H9 (cell line): ENCODE data around the gene PCGF3. TPM values are rescaled to one million over a fixed set of nuclear protein-coding genes. Genes with fewer than 3 reads are reported as not detected.

ENCODE experiments used
- DNase-seq: peaks from one replicate; pipeline ENCODE4 v3.0.0-alpha.2; 2017
- H2AFZ ChIP-seq: one replicate; pipeline ENCODE4 v1.6.1; 2013; ENCODE audit warnings: mild to moderate bottlenecking, low read length, control low read depth, moderate library complexity
- H2AK5ac ChIP-seq: 2 replicates; pipeline ENCODE4 v1.6.1; 2013; ENCODE audit warnings: low read length, control low read depth, mixed read lengths; ENCODE audit not compliant: insufficient read length
- H2BK120ac ChIP-seq: one replicate; pipeline ENCODE4 v1.6.1; 2013; ENCODE audit warnings: low read depth, mild to moderate bottlenecking, low read length, control low read depth, inconsistent platforms; ENCODE audit not compliant: poor library complexity, severe bottlenecking
- H2BK12ac ChIP-seq: 2 replicates; pipeline ENCODE4 v1.6.1; 2013; ENCODE audit warnings: low read length, control low read depth, mixed read lengths, low read depth; ENCODE audit not compliant: insufficient read length
- H2BK15ac ChIP-seq: 2 replicates; pipeline ENCODE4 v1.6.1; 2013; ENCODE audit warnings: low read depth, low read length, control low read depth
- H2BK20ac ChIP-seq: one replicate; pipeline ENCODE4 v1.6.1; 2013; ENCODE audit warnings: low read depth, mild to moderate bottlenecking, low read length, control low read depth, inconsistent platforms; ENCODE audit not compliant: poor library complexity, severe bottlenecking
- H2BK5ac ChIP-seq: 2 replicates; pipeline ENCODE4 v1.6.1; 2013; ENCODE audit warnings: low read length, control low read depth, mixed read lengths; ENCODE audit not compliant: insufficient read length
- H3K14ac ChIP-seq: 2 replicates; pipeline ENCODE4 v1.6.1; 2013; ENCODE audit warnings: low read length, control low read depth; ENCODE audit not compliant: insufficient read depth
- H3K18ac ChIP-seq: 2 replicates; pipeline ENCODE4 v1.6.1; 2013; ENCODE audit warnings: low read depth, mild to moderate bottlenecking, mixed read lengths, low read length, control low read depth; ENCODE audit not compliant: insufficient read length
- H3K23ac ChIP-seq: 2 replicates; pipeline ENCODE4 v1.6.1; 2013; ENCODE audit warnings: low read length, control low read depth, mixed read lengths, low read depth; ENCODE audit not compliant: insufficient read length
- H3K23me2 ChIP-seq: 2 replicates; pipeline ENCODE4 v1.6.1; 2013; ENCODE audit warnings: low read depth, mild to moderate bottlenecking, mixed read lengths, low read length, control low read depth; ENCODE audit not compliant: insufficient read length, poor library complexity, severe bottlenecking
- H3K27ac ChIP-seq: 2 replicates; pipeline ENCODE4 v1.5.1; 2013; ENCODE audit warnings: low read length, control low read depth, mixed read lengths, low read depth; ENCODE audit not compliant: insufficient read length
- H3K27me3 ChIP-seq: 2 replicates; pipeline ENCODE4 v1.6.1; 2013; ENCODE audit warnings: low read length, control low read depth, inconsistent platforms; ENCODE audit not compliant: insufficient read depth
- H3K4ac ChIP-seq: 2 replicates; pipeline ENCODE4 v1.6.1; 2013; ENCODE audit warnings: low read depth, mild to moderate bottlenecking, control low read depth, inconsistent platforms, low read length, moderate library complexity
- H3K4me1 ChIP-seq: 2 replicates; pipeline ENCODE4 v1.6.1; 2013; ENCODE audit warnings: low read length, control low read depth, inconsistent platforms; ENCODE audit not compliant: insufficient read depth
- H3K4me2 ChIP-seq: 2 replicates; pipeline ENCODE4 v1.6.1; 2013; ENCODE audit warnings: low read length, control low read depth, mixed read lengths; ENCODE audit not compliant: insufficient read length, insufficient read depth
- H3K56ac ChIP-seq: 2 replicates; pipeline ENCODE4 v1.6.1; 2013; ENCODE audit warnings: low read depth, mild to moderate bottlenecking, mixed read lengths, low read length, control low read depth; ENCODE audit not compliant: insufficient read length
- H3K79me1 ChIP-seq: 2 replicates; pipeline ENCODE4 v1.6.1; 2013; ENCODE audit warnings: low read depth, mild to moderate bottlenecking, moderate library complexity, low read length, control low read depth, inconsistent platforms; ENCODE audit not compliant: insufficient read depth, poor library complexity, severe bottlenecking
- H3K79me2 ChIP-seq: 2 replicates; pipeline ENCODE4 v1.6.1; 2013; ENCODE audit warnings: low read length, control low read depth, inconsistent platforms; ENCODE audit not compliant: insufficient read depth
- H3K9ac ChIP-seq: 2 replicates; pipeline ENCODE4 v1.6.1; 2013; ENCODE audit warnings: low read length, control low read depth, mixed read lengths; ENCODE audit not compliant: insufficient read length; ENCODE audit errors: extremely low read depth
- H3K9me3 ChIP-seq: one replicate; pipeline ENCODE4 v1.6.1; 2013; ENCODE audit warnings: low read depth, low read length, inconsistent platforms; ENCODE audit not compliant: control insufficient read depth
- H3T11ph ChIP-seq: one replicate; pipeline ENCODE4 v1.6.1; 2013; ENCODE audit warnings: mild to moderate bottlenecking, low read length, control low read depth, inconsistent platforms
- H4K20me1 ChIP-seq: one replicate; pipeline ENCODE4 v1.6.1; 2013; ENCODE audit not compliant: control insufficient read depth, insufficient read length, insufficient read depth
- H4K5ac ChIP-seq: 2 replicates; pipeline ENCODE4 v1.6.1; 2013; ENCODE audit warnings: low read depth, mild to moderate bottlenecking, mixed read lengths, low read length, control low read depth; ENCODE audit not compliant: insufficient read length
- H4K8ac ChIP-seq: replicated peaks from 2 replicates; pipeline ENCODE4 v1.6.1; 2013; ENCODE audit warnings: low read length, control low read depth, mixed read lengths, low read depth; ENCODE audit not compliant: insufficient read length
- H4K91ac ChIP-seq: 2 replicates; pipeline ENCODE4 v1.6.1; 2013; ENCODE audit warnings: low read depth, mild to moderate bottlenecking, moderate library complexity, mixed read lengths, low read length, control low read depth; ENCODE audit not compliant: insufficient read length
- H3K27ac Mint-ChIP-seq, 3 experiments: 2 replicates in 2 of 3; 3 replicates in 1 of 3; pipeline ENCODE4 v1.8.0; 2020 to 2021; ENCODE audit warnings: mixed read lengths in 3 of 3, mild to moderate bottlenecking in 1 of 3, moderate library complexity in 1 of 3
- H3K27me3 Mint-ChIP-seq: 2 replicates; pipeline ENCODE4 v1.8.0; 2021; ENCODE audit warnings: low read depth, mild to moderate bottlenecking, moderate library complexity, mixed read lengths
- H3K36me3 Mint-ChIP-seq, 3 experiments: 2 replicates in 2 of 3; 3 replicates in 1 of 3; pipeline ENCODE4 v1.8.0; 2020 to 2021; ENCODE audit warnings: low read depth in 3 of 3, mixed read lengths in 3 of 3; ENCODE audit not compliant: insufficient read depth in 1 of 3
- H3K4me1 Mint-ChIP-seq, 2 experiments: 2 replicates each; pipeline ENCODE4 v1.8.0; 2020; ENCODE audit warnings: mixed read lengths in 2 of 2
- H3K4me3 Mint-ChIP-seq, 2 experiments: 2 replicates in 1 of 2; 3 replicates in 1 of 2; pipeline ENCODE4 v1.8.0; 2020 to 2021; ENCODE audit warnings: mild to moderate bottlenecking in 2 of 2, mixed read lengths in 2 of 2, moderate library complexity in 1 of 2
- H3K9me3 Mint-ChIP-seq, 2 experiments: 2 replicates in 1 of 2; 3 replicates in 1 of 2; pipeline ENCODE4 v1.8.0; 2020; ENCODE audit warnings: mild to moderate bottlenecking in 2 of 2, mixed read lengths in 2 of 2, moderate library complexity in 1 of 2
- WGBS: extraction: QIAGEN DNeasy Blood & Tissue Kit; methylation state at CpG from one replicate; pipeline ENCODE4 v1.1.7; 2013; ENCODE audit warnings: missing lambda C conversion rate, low lambda C conversion rate, mixed read lengths; ENCODE audit not compliant: insufficient read length; ENCODE audit errors: extremely low coverage; 5-methylcytosine and 5-hydroxymethylcytosine counted together
- total RNA-seq: library from RNA; stranded (reverse); gene quantifications from 2 replicates; pipeline ENCODE4 v1.2.1, GENCODE V29; 2021
- TF ChIP-seq, protein P1 (sequence below): fragments of 200-600 bp; sonication (generic); conservative IDR thresholded peaks from 3 replicates; pipeline ENCODE4 v1.8.0; 2021; ENCODE audit warnings: antibody characterized with exemption, mild to moderate bottlenecking

Gene PCGF3
- total RNA-seq, 1 experiment from 2014 or later: 43.1 TPM

GRCh38 chr4:710116-710515 is 4.5 kb downstream of the PCGF3 start:
- no peak overlapping the region for H4K91ac ChIP-seq
- peaks cover 0 to 4% of the 10 kb centered on the region in 2 experiments; a peak in 2 of 5 replicates for H3K9me3 Mint-ChIP-seq
- no peak overlapping the region for H2BK12ac ChIP-seq
- H4K20me1 ChIP-seq: peaks cover 4% of the 10 kb centered on the region
- H3K56ac ChIP-seq: no peak overlapping the region
- H3K27ac Mint-ChIP-seq: 0 out of 7 replicates have a peak overlapping the region, but pooled peaks of 1 of the 3 experiments have one; percentile 17
- H2AK5ac ChIP-seq: no peak overlapping the region
- no peak overlapping the region for H3K27ac ChIP-seq
- peaks cover 46% of the 10 kb centered on the region; the same call in 1 of the 2 replicates for H3K79me2 ChIP-seq
- H3K27me3 Mint-ChIP-seq: peaks cover 3% of the 10 kb centered on the region
- peaks cover 3 to 5% of the 10 kb centered on the region in 2 experiments; a peak in 3 of 4 replicates for H3K4me1 Mint-ChIP-seq
- no peak overlapping the region for H3K4ac ChIP-seq
- TF ChIP-seq, protein P1, sequence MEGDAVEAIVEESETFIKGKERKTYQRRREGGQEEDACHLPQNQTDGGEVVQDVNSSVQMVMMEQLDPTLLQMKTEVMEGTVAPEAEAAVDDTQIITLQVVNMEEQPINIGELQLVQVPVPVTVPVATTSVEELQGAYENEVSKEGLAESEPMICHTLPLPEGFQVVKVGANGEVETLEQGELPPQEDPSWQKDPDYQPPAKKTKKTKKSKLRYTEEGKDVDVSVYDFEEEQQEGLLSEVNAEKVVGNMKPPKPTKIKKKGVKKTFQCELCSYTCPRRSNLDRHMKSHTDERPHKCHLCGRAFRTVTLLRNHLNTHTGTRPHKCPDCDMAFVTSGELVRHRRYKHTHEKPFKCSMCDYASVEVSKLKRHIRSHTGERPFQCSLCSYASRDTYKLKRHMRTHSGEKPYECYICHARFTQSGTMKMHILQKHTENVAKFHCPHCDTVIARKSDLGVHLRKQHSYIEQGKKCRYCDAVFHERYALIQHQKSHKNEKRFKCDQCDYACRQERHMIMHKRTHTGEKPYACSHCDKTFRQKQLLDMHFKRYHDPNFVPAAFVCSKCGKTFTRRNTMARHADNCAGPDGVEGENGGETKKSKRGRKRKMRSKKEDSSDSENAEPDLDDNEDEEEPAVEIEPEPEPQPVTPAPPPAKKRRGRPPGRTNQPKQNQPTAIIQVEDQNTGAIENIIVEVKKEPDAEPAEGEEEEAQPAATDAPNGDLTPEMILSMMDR: no peak
- no peaks in the 10 kb centered on the region for H3K4me1 ChIP-seq
- no CpG with 5 or more reads among the region's 9 CpGs for WGBS
- H2AFZ ChIP-seq: no peak overlapping the region
- H3T11ph ChIP-seq: no peak overlapping the region
- H2BK5ac ChIP-seq: no peak overlapping the region
- no peak overlapping the region for H3K4me2 ChIP-seq
- no peak overlapping the region for H4K8ac ChIP-seq
- H3K23ac ChIP-seq: no peak overlapping the region
- no peak overlapping the region for H3K9ac ChIP-seq
- no peaks in the 10 kb centered on the region for H3K9me3 ChIP-seq
- H4K5ac ChIP-seq: no peak overlapping the region
- no peak overlapping the region for H3K4me3 Mint-ChIP-seq
- no peak overlapping the region for H3K18ac ChIP-seq
- H2BK15ac ChIP-seq: no peak overlapping the region
- no peaks in the 10 kb centered on the region; the same call in 1 of the 2 replicates for H3K27me3 ChIP-seq
- H3K23me2 ChIP-seq: no peaks in the 10 kb centered on the region
- no peak overlapping the region for H2BK20ac ChIP-seq
- H2BK120ac ChIP-seq: no peak overlapping the region
- H3K14ac ChIP-seq: no peak overlapping the region
- no peak for DNase-seq
- H3K36me3 Mint-ChIP-seq: peaks cover 28 to 33% (median 28%) of the 10 kb centered on the region in 3 experiments
- H3K79me1 ChIP-seq: peaks cover 22% of the 10 kb centered on the region
